NCI-H1694 (cell line): Measurements from ENCODE around the gene ITGB5.

ENCODE experiments used
- DNase-seq: peaks from one replicate; lab custom pipeline; 2025; lab: John Stamatoyannopoulos, UW

Gene ITGB5

DNA sequence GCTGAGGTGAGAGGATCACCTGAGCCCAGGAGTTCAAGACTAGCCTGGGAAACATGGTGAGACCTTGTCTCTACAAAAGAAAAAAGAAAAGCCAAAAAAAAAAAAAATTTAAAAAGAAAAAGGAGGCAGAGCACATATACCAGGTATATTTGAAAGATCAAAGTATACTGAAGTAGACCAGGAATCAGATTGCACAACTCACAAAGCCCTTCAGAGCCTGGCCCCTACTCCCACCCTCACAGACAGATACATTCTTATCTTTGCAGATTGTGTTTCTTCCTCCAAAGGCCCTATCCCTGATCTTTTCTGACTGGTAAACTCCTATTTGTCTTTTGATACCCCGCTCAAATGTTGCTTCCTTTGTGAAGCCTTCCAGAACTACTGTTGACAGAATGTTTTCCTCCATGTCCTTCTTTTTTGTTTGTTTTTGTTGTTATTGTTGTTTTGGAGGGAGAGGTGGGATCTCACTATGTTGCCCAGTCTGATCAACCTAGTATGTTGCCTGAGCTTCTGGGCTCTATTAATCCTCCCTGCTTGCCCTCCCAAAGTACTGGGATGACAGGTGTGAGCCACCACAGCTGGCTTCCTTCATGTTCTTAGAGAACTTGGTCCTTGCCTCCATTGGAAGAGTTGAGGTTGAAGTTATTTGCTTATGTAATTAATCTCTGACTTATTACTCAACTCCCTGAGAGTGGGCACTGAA, 9.8 kb upstream of the ITGB5 start:
- no peak for DNase-seq

DNA sequence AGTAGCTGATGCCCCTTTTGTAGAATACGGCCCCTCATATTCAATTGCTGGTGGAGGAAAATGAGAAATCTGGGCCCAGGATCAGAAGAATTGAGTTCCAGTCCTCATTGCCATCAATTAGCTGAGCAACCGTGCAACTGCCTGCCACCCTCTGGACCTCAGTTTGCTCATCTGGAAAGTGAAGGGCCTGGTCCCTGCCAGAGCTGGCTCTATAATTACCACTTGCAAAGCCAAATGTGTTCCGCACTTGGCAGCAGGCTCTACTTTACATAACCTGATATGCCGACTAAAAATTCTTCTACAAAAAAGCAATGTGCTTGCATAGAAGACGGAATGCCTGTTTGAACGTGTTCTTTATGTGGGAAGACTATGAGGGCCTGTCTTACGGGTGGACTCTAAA, 8.6 kb upstream of the ITGB5 start:
- DNase-seq, result no peak

DNA sequence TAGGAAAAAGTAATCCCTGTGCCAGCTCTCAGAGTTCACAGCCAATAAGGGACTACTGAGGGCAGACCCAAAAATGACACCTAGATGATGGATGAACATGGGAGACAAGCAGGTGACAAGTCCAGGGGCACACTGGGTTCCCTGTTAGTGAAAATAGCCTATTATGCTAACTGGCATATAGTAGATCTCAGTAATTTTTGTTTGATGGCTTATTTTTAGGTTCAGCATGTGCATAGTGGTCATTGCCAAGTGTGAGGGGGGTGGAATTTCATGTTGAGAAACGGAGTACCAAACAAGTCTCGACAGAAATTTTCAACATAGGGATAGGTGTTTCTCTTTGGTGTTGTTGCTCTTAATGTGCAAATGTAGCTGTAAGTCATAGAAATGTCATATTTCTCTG, 6.4 kb upstream of the ITGB5 start:
- DNase-seq, result no peak

DNA sequence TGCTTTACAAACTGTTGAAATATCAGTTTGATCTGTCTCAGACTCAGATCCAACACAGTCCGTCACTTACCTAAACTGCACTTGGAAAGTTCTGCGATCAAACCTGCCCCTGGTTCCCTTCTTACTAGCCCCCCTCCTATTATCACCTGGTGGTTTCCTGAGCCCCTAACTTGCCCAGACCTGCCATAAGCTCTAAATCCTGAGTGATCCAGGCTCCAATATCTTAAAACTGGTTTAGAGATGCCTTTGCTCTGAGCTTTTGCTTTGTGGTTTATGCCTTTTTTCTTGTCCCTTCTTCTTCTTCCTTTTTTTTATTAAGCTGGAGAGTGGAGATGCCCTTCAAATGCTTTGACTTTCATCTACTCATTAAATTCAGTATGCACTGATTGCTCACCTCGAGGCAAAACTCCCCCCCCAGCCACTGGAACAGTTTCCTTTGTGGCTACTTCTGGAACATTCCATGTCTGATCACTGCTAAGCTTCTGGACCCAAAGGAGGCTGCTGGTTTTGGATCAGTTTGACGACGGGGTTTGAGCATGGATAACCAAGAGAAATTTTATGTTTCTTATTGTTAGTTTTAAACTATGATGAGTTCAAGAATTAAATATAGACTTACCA, 3.5 kb upstream of the ITGB5 start:
- no peak for DNase-seq

DNA sequence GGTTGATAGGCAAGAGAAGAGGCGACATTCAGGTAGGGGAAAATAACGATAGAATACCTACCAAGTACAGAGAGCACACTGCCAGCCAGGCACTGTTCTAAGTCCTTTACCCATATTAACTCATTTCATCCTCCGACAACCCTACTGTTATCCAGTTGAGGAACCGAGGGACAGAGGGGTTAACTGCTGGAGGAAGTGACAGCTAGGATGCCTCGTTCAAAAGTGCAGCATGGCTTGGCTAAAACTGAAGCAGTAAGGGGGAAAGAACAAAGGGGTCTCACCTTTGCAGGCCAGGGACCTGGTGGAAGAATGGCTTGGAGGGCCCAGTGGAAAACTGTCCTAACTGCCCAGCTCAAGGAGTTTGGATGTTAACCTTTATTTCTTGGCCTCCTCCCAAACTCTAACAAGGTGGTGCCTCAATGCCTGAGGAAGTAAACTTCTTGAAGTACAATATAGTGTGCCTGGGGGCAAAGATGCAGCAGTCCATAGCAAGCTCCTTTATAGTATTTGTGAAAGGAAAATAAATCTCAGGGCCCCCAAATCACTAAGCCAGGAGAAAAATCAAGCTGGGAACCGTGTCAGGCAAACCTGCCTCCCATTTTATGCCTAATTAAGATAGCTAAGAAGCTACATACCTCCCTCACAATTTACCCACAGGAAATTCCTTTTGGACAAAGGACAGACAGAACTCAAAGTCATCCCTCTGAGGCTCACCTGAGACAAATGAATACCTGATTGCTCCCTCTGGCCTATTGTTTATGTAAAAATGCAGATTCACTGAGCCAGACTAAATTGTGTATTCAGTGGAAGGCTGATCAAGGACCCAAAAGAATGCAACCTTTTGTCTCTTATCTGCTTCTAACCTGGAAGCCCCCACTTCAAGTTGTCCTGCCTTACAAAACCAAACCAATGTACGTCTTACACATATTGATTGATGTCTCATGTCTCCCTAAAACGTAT, 1.6 kb upstream of the ITGB5 start:
- no peak for DNase-seq

DNA sequence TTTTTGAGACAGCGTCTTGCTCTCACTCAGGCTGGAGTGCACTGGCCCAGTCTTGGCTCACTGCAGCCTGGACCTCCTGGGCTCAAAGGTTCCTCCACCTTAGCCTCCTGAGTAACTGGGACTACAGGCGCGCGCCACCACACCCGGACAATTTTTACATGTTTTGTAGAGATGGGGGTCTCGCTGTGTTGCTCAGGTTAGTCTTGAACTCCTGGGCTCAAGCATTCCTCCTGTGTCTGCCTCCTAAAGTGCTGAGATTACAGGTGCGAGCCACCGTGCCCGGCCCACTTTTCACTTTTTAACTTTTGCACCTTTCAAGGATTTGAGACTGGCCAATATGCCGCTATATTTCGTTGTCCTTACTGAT, 750 bp upstream of the ITGB5 start:
- no peak for DNase-seq

DNA sequence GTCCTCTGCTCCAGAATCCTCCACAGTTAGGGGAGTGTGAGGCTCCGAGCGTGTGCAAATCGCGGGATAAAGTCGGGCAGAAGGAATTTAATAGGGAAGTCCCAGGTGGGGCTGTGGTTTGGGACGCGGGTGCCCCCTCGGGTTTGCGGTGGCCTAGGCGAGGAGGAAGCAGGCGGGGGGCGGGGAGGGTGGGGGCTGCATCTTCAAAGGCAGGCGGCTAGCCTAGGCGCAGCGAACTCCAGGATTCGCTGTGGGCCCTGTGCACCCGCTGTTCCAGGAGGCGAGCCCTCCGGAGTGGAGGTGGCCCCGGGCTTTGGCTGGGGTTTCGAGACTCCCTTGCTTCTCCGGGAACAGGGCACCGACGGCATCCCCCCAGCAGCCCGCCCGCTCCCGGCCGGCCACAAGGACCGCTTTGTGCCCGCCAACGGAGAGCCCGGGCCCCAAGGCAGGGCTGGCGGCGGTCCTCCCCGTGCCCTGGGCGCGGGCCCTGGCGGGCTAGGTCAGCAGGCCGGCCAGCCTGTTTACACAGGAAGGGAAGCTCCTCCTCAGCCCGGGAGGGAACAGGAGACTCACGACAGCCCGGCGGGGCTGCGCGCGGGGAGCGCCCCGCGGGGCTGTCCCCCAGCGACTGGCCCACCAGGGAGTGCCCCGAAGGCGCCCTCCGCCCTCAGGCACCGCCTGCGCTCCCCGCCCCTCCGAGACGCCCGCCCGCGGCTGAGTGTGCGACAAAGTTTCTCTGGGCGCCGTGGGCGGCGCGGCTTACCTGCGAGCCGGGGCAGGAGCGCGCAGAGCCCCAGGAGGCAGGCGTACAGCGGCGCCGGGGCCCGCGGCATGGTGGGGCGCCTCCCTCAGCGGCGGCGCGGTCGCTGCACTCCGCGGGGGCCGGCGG, 753 bp downstream of the ITGB5 start:
- DNase-seq, result no peak

DNA sequence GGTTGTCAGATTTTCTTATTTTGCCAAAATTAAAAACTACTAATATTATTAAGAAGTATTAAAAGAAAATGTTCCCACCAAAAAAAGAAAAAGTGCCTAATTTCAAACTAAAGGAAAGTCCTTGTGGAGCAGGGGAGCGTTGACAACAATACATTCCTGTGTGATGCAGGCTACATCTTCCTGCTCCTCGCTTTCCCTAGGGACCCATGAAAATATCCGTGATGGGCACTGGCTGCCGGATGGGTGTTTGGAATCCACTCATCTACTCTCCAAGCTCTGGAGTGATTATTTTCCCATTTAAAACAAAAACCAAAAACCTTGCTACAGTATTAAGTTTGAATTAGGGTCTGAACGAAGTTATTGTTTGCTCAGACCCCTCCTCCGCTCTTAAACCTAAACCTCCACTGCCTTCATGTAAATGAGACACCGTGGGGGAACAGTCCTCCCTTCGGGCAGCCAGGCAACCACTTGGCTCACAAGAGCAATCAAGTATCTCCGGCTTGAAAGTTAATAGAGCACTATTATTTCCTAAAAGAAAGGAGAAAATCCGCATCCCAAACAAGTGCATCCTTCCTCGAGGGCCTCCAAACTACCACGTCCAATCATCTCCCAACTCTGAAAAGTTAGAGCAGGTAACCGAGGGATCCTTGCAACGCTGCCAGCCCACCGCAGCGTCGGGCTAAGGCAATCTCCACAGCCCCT, 1.5 kb downstream of the ITGB5 start:
- DNase-seq, result no peak

DNA sequence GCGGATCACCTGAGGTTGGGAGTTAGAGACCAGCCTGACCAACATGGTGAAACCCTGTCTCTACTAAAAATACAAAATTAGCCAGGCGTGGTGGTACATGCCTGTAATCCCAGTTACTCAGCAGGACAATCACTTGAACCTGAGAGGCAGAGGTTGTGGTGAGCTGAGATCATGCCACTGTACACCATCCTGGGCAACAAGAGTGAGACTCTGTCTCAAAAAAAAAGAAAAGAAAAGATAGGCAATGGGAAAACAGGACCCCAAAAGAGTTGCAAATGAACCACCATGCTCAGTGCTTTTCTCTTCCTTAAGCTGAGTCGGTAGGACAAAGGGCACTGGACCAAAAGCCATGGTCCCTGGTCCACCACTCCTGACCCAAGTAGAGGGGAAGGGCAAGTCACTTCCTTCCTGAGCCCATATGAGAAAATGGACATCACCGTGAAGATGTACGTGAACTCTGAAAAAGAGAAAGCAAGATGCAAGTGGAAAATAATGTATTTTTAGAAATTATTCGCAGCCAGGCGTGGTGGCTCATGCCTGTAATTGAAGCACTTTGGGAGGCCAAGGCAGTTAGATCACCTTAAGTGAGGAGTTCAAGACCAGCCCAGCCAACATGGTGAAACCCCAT, 2.6 kb downstream of the ITGB5 start:
- no peak for DNase-seq

DNA sequence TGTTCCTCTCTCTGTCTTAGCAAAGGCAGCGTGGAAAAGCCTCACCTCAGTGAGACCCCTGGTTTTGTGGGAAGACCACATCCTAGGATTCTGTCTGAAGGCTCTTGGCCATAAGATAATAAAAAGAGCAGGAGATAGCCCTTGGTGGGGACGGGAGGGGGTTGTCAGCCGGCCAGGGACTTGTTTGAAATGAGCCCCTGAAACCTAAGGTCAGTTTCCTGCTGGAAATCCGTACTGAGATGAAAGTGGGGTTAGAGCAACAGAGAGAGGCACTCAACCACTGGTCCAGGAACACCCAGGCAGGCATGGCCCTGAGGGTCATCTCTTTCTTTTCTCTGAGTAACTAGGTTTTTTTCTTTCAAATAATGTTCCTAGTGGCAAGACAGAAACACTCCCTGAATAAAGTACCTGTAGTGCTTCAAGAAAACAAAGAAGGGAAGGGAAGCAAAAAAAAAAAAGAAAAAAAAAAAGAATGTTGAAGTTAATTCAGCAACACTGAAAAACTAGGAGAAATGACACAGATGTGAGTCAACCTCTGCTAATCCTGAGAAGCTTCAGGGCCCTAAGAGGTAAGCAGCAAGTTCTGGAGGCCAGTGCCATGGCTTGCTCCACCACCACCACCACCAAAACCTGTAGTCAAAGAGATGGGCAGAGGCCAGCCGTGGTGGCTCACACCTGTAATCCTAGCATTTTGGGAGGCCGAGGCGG, 3.2 kb downstream of the ITGB5 start:
- no peak for DNase-seq

DNA sequence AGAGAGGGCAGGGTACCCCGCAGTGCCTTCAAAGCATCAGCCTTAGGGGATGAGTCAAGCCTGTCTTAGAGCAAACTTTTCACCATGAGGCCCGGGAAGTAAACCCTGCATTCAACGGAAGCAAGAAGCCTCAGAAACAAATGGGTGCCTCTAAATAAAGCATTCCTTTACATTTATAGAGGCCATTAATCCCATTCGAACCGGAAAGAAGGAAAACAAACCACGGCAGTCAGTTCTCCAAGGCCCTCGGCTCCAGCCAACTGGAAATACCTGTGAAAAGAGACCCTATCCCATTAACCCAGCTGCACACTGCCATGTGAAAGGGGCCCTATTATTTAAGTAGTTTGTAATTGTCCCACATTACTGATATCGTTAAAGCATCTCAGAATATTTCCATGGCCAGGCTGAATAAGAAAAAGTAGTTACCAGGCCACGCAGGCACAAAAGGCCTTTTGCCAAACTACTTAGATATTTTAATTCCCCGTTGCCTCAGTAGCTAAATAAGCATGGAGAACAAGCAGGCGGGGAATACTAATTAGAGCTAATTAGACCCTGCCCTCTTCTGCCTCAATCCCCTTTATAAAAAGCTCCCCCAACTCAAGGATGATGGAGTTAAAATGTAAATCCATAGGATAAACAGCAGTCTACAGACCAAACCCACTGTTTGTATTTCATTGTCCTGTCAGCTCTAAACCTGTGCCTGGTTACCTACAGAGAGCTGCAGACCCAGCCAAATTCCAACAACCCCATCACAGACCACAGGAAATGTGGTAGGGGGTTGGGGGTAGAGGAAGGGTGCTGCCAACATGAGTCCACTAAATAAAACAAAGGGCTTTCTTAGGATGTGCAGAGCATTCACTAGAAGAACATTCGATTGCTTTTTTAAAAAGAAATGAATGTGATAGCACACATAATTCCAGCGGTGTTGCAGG, 4.1 kb downstream of the ITGB5 start:
- no peak for DNase-seq

DNA sequence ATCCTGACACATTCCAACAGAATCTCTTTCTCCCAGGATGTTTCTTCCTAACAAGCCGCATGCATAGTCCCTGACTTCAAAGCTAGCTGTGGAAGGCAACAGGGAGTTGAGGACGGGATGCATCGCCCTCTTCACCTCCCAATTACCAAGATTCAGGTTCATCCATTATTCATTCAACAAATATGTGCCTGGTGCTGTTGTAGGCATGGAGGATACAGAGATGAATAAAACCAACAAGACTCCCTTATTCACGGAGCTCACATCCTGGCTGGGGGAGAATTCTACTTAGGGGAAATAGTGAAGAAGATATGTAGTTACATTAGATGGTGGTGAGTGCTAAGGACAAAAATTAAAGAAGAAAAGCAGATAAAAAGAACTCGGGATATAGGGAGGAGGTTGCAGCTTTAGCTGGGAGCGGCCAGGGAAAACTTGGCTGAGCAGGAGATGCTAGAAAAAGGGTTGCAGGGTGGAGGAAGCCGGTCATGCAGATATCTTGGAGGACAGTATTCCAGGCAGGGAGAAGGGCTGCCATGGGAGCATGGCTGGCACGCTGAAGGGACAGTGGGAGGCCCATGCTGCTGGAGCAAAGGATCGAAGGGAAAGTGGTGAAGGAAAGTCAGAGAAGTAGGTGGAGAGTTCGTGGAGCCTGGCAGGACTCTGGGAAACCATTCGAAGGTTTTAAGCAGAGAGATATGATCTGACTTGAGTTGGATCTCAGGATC, 5.0 kb downstream of the ITGB5 start:
- no peak for DNase-seq

DNA sequence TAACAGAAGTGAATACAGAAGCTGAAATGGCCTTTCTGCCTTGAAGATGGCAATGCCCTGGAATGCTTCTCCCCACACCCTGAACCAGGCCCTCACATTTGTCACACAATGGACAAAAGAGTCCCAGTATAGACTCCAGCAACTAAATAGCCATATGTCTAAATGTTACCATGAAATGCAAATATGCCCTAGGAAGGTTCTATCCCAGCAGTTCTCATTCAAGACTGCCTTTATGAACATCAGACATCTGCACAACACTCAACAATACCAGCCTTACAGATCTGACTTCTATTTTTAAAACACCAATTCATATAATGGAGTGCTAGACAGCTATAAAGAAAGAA, 7.9 kb downstream of the ITGB5 start:
- DNase-seq, result no peak

DNA sequence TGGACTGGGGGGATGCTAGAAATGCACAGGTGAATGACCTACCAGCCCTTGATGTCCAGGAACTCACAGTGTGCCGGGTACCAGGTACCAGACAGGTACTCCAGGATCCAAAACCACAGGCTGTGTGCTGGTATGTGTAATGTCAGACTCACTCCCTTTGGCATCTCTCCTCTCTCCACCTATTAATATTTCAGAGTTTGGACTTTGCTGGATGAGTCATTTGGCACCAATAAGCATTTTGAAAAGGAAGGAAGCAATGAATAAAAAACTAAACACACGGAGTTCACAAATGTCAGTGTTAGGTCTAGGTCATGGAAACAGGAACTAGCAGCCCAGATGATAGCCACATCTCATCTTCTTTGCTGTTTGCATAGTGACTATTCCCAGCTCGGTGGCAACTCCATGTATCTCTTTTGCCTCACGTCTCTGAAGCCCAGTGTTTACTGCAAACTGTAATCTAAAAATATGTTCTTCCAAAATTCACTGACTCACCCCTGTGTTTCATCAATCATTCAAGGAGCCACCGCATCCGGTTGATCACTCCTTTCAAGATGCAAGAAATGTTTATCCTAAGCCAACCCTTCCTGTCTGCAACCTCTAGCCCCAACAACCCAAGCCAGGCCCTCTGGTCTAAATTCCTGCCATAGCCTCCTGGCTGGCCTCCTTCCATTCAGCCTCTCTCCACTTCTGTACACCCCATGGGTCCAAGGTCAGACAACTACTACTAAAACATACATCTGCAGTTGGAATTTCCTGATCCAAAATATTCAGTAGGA, 8.4 kb downstream of the ITGB5 start:
- no peak for DNase-seq

DNA sequence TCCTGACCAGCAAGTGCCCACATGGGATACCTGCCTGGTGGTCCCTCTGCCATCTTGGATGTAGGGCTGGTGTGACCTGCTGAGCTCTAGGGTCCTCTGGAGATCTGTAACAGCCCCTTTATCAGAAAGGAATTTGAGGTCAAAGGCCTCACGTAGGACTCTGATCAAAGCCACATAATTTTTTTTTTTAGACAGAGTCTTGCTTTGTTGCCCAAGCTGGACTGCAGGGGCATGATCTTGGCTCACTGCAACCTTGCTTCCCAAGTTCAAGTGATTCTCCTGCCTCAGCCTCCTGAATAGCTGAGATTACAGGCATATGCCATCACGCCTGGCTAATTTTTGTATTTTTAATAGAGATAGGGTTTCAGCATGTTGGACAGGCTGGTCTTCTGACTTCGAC, 9.5 kb downstream of the ITGB5 start:
- no peak for DNase-seq

DNA sequence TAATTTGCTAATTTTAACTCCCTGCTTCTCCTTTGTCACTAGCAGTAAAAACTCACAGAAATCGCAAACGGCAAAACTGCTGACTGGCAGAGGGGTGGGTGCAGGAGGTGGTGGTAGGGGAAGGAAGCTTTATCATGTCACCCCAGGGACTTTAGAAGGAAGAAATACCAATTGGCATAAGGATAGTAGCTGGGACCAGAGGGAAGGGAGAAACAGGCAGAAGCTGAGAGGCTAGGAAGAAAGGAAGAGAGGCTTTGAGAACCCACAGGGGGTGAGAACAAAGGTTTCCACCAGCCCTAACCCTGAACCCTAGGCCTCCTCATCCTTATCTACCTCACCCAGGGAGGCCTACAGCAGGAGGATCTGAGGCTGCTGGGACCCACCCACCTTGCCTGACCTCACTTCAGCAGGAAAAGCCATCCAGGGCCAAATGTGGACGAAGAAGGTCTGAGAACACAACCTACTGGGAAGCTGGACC, 10.7 kb downstream of the ITGB5 start:
- DNase-seq, result no peak

DNA sequence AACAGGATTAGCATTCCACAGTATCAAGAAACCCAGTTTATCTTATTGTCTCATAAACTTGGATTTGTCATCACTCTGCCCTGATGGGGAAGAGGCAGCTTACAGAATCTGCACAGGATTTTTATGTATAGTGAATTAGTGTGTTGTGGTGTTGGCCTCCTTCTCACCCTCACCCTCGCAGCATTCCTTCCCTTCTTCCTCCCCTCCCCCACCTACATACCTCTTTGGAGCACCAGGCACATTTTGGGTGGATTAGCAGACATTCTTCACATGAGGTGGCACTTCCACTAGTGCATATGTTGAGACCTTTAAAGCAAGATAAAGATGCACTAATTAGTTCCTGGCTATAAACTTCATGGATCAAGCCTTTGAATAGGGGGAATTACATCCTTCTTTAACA, 13.9 kb downstream of the ITGB5 start:
- no peak for DNase-seq

DNA sequence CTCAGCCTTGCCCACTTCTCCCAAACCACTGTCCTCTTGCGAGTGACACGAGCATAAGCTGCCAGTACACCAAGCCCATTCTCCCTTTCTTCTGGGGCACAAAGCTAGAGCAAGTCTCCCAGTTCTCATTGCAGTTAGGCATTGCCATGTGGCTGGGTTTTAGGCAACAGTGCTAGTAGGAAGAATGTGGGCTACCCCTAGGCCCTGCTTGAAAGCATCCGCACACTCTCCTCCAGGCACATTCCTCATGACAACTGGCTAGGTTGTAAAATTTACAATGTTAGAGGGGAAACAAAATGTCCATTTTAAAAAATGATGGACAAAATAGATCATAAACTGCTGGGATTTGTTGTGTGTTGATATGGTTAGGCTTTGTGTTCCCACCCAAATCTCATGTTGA, 19.7 kb downstream of the ITGB5 start:
- DNase-seq, result no peak
